HG02970 (cell line): ENCODE results near the gene PKHD1.

Experiments used
- ATAC-seq: cut with Tn5 transposase; IDR thresholded peaks from one replicate; pipeline ENCODE4 v1.9.1; 2021; ENCODE audit warnings: mild to moderate bottlenecking, moderate library complexity, moderate number of reproducible peaks; ENCODE audit not compliant: unreplicated experiment, low FRiP score

The PKHD1 gene

GRCh38 chr6:52046456-52046855 is 41.0 kb downstream of the PKHD1 start:
- no peak for ATAC-seq

- ATAC-seq: no peak
Observed at GRCh38 chr6:52045481-52045880, 41.9 kb downstream of the PKHD1 start.

- ATAC-seq: no peak
Observed at GRCh38 chr6:52045033-52045432, 42.4 kb downstream of the PKHD1 start.

GRCh38 chr6:52042141-52042885 is 45.1 kb downstream of the PKHD1 start:
- ATAC-seq: no peak

GRCh38 chr6:52041134-52041533 is 46.3 kb downstream of the PKHD1 start:
- ATAC-seq: no peak

GRCh38 chr6:52027699-52028098 is 59.7 kb downstream of the PKHD1 start:
- no peak for ATAC-seq

GRCh38 chr6:52024451-52025068 is 62.9 kb downstream of the PKHD1 start:
- no peak for ATAC-seq

GRCh38 chr6:52022675-52023074 is 64.7 kb downstream of the PKHD1 start:
- no peak for ATAC-seq

GRCh38 chr6:52020945-52021570 is 66.4 kb downstream of the PKHD1 start:
- ATAC-seq: no peak

GRCh38 chr6:52019881-52020280 is 67.5 kb downstream of the PKHD1 start:
- ATAC-seq: no peak

GRCh38 chr6:52019092-52019491 is 68.3 kb downstream of the PKHD1 start:
- ATAC-seq: no peak

- ATAC-seq: no peak
Observed at GRCh38 chr6:52016915-52017748, 70.3 kb downstream of the PKHD1 start.

- ATAC-seq: no peak
Observed at GRCh38 chr6:52015953-52016352, 71.5 kb downstream of the PKHD1 start.

- no peak for ATAC-seq
Observed at GRCh38 chr6:52014391-52014790, 73.0 kb downstream of the PKHD1 start.

- no peak for ATAC-seq
Observed at GRCh38 chr6:52013035-52013434, 74.4 kb downstream of the PKHD1 start.

GRCh38 chr6:52012582-52012981 is 74.8 kb downstream of the PKHD1 start:
- ATAC-seq: no peak

GRCh38 chr6:52010806-52011205 is 76.6 kb downstream of the PKHD1 start:
- no peak for ATAC-seq

GRCh38 chr6:52010145-52010544 is 77.3 kb downstream of the PKHD1 start:
- ATAC-seq: no peak

- no peak for ATAC-seq
Observed at GRCh38 chr6:52009466-52010140, 77.8 kb downstream of the PKHD1 start.

- ATAC-seq: no peak
Observed at GRCh38 chr6:52000064-52000463, 87.3 kb downstream of the PKHD1 start.
